Activated naive CD8-positive, alpha-beta T cell treated with anti-CD3 and anti-CD28 coated beads for 36 hours (primary cell): ENCODE data around the gene CFAP53. TPM values are rescaled to one million over a fixed set of nuclear protein-coding genes. Genes with fewer than 3 reads are reported as not detected.
"Not testable (repeated sequence)": the region's sequence is repeated elsewhere in the genome, so short reads cannot be mapped to it uniquely, and the experiment has no call there.

Source experiments
- DNase-seq: peaks from one replicate; pipeline ENCODE4 v3.0.0; 2021
- H3K27ac Mint-ChIP-seq: one replicate; pipeline ENCODE4 v1.8.0; 2022; ENCODE audit warnings: mild to moderate bottlenecking, moderate library complexity, mixed read lengths
- H3K27me3 Mint-ChIP-seq: one replicate; pipeline ENCODE4 v1.8.0; 2022; ENCODE audit warnings: mild to moderate bottlenecking, mixed read lengths
- H3K36me3 Mint-ChIP-seq: one replicate; pipeline ENCODE4 v1.8.0; 2021; ENCODE audit warnings: mild to moderate bottlenecking, mixed read lengths
- H3K4me1 Mint-ChIP-seq: one replicate; pipeline ENCODE4 v1.8.0; 2021; ENCODE audit warnings: mixed read lengths
- H3K4me3 Mint-ChIP-seq: one replicate; pipeline ENCODE4 v1.8.0; 2022; ENCODE audit warnings: mild to moderate bottlenecking, moderate library complexity, mixed read lengths
- H3K9me3 Mint-ChIP-seq: one replicate; pipeline ENCODE4 v1.8.0; 2022; ENCODE audit warnings: mixed read lengths
- total RNA-seq, 2 experiments: library from RNA; stranded (reverse); gene quantifications; one replicate each; pipeline ENCODE4 v1.2.3, GENCODE V29; 2021

CFAP53 gene
- total RNA-seq, 2 experiments from 2014 or later, result 0.14 to 0.54 TPM

GRCh38 chr18:50298443-50299284, 32.4 kb upstream of the CFAP53 start:
- Mint-ChIP-seq H3K36me3 (no peaks in the 10 kb centered on the region), H3K4me1 (peaks cover 7% of the 10 kb centered on the region), H3K9me3 (no peaks in the 10 kb centered on the region), H3K4me3 (peak overlapping the region; percentile 60), H3K27ac (no peak overlapping the region), H3K27me3 (peaks cover 29% of the 10 kb centered on the region)
- no peak for DNase-seq

DNA sequence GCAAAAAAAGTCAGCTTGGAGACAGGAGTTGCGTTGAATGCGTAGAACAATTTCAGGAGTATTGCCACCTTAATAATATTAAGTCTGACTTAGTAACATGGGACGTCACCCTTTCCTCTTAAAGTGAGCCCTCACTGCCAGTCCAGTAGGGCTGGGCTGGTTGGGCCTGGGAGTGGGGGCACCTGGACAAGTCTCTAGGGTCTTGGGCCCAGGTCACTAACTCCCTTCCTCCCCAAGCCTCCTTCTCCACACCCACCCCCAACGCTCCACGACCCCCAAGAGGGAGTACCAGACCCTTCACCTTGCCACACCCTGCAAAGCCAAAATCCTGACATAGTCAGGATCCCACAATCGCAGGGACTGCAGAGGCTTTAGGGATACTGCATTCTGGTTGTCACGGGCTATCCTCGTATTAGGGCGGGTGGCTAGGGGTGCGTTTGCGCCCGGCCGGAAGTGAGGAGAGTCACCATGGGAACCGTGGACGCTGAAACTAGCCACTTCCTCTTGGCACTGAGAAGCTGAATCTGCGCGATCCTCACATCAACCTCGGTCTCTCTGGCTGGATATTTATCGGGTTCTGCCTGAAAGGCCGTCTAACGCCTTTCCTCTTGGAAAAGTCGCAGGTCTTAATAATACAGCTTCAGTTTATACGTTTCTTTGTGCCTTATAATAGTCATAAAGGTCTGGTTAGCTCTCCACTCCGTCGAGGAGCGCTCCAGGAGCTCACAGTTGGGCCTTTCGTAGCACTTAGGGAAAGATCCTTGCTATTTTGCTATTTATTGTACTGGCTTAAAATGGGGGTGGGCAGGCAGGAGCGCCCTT, 31.5 kb upstream of the CFAP53 start:
- no peaks in the 10 kb centered on the region for H3K9me3 Mint-ChIP-seq
- DNase-seq, result peak; percentile 74
- peaks cover 29% of the 10 kb centered on the region for H3K27me3 Mint-ChIP-seq
- peak overlapping the region; percentile 60 for H3K4me3 Mint-ChIP-seq
- H3K4me1 Mint-ChIP-seq, result peaks cover 7% of the 10 kb centered on the region
- no peak overlapping the region for H3K27ac Mint-ChIP-seq
- no peaks in the 10 kb centered on the region for H3K36me3 Mint-ChIP-seq

GRCh38 chr18:50293039-50293438, 26.7 kb upstream of the CFAP53 start:
- DNase-seq, result no peak
- Mint-ChIP-seq H3K27ac (no peak overlapping the region), H3K36me3 (no peaks in the 10 kb centered on the region), H3K4me1 (peaks cover 8% of the 10 kb centered on the region), H3K27me3 (peaks cover 7% of the 10 kb centered on the region), H3K9me3 (no peaks in the 10 kb centered on the region), H3K4me3 (no peak overlapping the region)

- peaks cover 26% of the 10 kb centered on the region for H3K36me3 Mint-ChIP-seq
- peak overlapping the region; percentile 49 for H3K27ac Mint-ChIP-seq
- DNase-seq, result no peak
- peaks cover 17% of the 10 kb centered on the region for H3K4me1 Mint-ChIP-seq
- H3K9me3 Mint-ChIP-seq, result no peaks in the 10 kb centered on the region
- H3K27me3 Mint-ChIP-seq, result no peaks in the 10 kb centered on the region
- H3K4me3 Mint-ChIP-seq, result peak overlapping the region; percentile 65
These were observed 22.8 kb upstream of the CFAP53 start for GRCh38 chr18:50289108-50289443.

GRCh38 chr18:50288348-50289107, 22.2 kb upstream of the CFAP53 start:
- not testable (repeated sequence) for H3K27me3 Mint-ChIP-seq, H3K9me3 Mint-ChIP-seq, DNase-seq
- Mint-ChIP-seq H3K4me1 (peaks cover 21% of the 10 kb centered on the region), H3K36me3 (peaks cover 32% of the 10 kb centered on the region), H3K27ac (peak overlapping the region; percentile 94), H3K4me3 (peak overlapping the region; percentile 95)

DNA sequence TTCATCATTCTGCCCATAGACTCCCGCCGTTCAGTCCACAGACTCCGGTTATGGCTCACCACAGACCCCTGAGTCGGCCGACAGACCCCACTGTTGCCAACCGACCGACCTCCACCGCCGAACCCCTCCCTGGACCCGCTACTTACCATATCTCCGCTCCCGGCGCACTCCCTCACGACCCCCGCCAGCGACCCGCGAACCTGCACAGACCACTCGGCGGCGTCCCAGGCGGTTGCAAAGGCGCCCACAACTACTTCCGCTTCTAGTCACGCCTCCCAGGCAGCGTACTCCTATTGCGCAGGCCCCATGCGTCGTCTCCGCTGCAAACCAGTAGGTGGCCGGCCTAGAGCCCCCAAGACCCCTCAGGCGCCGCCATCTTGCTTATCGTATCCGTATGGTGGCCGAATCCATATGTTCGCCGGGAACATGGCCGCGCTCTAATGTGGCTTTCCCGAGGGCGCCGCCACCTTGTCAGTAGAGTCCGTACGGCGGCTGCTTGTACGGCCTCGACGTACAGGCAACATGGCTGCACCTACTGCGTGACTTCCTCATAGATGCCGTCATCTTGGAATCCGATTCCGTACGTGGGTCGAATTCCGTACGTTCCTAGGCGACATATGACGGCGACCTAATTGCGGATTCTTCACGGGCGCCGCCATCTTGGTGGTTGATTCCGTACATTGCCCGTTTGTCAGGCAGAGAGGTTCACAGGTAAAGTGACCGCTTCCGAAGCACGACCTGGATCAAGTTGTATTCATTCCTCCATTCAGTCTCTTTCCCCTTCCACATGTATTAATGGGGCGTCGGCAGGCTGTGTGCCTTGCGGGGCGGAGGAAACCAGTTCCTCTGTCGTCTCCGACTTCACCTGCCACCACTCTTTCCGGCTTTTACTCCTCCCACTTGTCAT, 21.4 kb upstream of the CFAP53 start, which contains the start of gene CXXC1:
CXXC1 (minus strand) TSS at position 252 of the 907 bp plus-strand sequence; CDS start at position 149, 103 bp downstream.
- H3K9me3 Mint-ChIP-seq, result no peaks in the 10 kb centered on the region
- H3K4me1 Mint-ChIP-seq, result peaks cover 21% of the 10 kb centered on the region
- H3K27me3 Mint-ChIP-seq, result no peaks in the 10 kb centered on the region
- H3K36me3 Mint-ChIP-seq, result peaks cover 37% of the 10 kb centered on the region
- H3K4me3 Mint-ChIP-seq, result peak within 1 kb of the TSS; percentile 95
- peak within 1 kb of the TSS; percentile 94 for H3K27ac Mint-ChIP-seq
- DNase-seq, result peak; percentile 97

- no peak for DNase-seq
- peaks cover 21% of the 10 kb centered on the region for H3K4me1 Mint-ChIP-seq
These were observed 20.7 kb upstream of the CFAP53 start for GRCh38 chr18:50287028-50287440.

DNA sequence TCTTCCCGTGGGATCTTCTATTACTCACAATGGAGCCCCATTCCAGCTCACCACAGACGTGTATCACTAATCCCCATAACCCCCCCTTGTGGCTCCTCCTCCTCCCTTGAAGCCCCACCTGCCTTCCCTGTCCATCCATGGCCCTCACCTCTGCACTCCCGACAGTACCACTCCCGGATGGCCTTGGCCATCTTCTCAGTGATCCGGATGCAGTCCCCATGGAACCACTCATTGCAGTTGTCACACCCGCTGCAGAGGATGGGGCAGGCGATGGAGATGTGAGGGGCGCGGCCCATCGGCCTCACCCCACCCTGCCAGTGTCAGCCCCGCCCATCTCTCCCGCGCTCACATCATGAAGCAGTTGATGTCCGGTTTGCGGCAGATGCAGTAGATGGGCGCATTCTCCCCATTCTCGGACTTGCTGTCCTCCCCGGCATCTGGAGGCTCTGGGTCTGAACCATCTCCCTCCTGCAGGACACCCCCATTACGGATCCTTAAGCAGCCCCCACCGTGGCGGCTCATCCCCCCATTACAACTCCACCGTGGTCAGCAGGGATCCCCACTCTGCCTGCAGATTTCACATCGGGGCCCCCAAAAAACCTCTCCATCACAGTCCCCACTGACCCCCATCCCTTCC, 20.2 kb upstream of the CFAP53 start:
- no peaks in the 10 kb centered on the region for H3K9me3 Mint-ChIP-seq
- no peaks in the 10 kb centered on the region for H3K27me3 Mint-ChIP-seq
- peak; percentile 54 for DNase-seq
- peaks cover 21% of the 10 kb centered on the region for H3K4me1 Mint-ChIP-seq
- H3K36me3 Mint-ChIP-seq, result peaks cover 44% of the 10 kb centered on the region
- peak overlapping the region; percentile 95 for H3K4me3 Mint-ChIP-seq
- peak overlapping the region; percentile 94 for H3K27ac Mint-ChIP-seq

More at GRCh38 chr18:50287028-50287440, 20.7 kb upstream of the CFAP53 start:
- H3K36me3 Mint-ChIP-seq, result peaks cover 43% of the 10 kb centered on the region
- H3K27me3 Mint-ChIP-seq, result no peaks in the 10 kb centered on the region
- H3K4me3 Mint-ChIP-seq, result peak overlapping the region; percentile 95
- no peaks in the 10 kb centered on the region for H3K9me3 Mint-ChIP-seq
- H3K27ac Mint-ChIP-seq, result peak overlapping the region; percentile 94

GRCh38 chr18:50285631-50286321, 19.5 kb upstream of the CFAP53 start:
- H3K9me3 Mint-ChIP-seq, result no peaks in the 10 kb centered on the region
- peak overlapping the region; percentile 95 for H3K4me3 Mint-ChIP-seq
- peaks cover 47% of the 10 kb centered on the region for H3K36me3 Mint-ChIP-seq
- peaks cover 21% of the 10 kb centered on the region for H3K4me1 Mint-ChIP-seq
- no peak for DNase-seq
- H3K27me3 Mint-ChIP-seq, result no peaks in the 10 kb centered on the region
- H3K27ac Mint-ChIP-seq, result peak overlapping the region; percentile 94

GRCh38 chr18:50285071-50285470, 18.8 kb upstream of the CFAP53 start:
- Mint-ChIP-seq H3K4me1 (peaks cover 26% of the 10 kb centered on the region), H3K27ac (no peak overlapping the region), H3K36me3 (peaks cover 54% of the 10 kb centered on the region), H3K27me3 (no peaks in the 10 kb centered on the region), H3K9me3 (no peaks in the 10 kb centered on the region), H3K4me3 (no peak overlapping the region)
- DNase-seq, result no peak

DNA sequence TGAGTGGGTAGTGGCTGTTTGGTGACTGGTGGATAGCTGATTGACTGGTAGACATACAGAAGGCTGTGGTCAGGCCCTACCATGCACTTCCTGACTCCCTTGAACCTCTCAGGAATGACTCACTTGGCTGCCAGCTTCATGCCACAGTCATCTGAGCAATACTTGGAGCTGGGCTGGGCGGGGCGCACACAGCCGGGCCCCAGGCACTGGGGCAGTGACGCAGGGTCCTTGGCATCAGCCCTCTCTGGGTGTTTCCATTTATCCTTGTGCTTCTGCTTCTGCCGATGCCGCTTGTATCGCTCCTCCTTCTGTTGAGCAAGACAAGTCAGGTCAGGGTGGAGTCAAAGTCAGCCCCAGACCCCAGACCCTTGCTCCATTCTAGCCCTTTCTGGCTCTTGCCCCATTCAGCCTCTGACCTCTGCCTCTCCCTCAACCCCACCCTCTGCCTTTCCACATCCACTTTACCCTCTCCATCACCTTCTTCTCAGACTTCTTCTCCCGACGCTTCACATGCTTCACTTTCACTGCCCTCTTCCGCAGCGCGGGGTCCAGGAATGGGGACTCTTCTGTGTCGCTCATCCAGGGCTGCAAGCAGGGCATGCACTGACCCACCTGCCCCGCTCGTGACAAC, 18.1 kb upstream of the CFAP53 start:
- no peak overlapping the region for H3K4me3 Mint-ChIP-seq
- H3K9me3 Mint-ChIP-seq, result no peaks in the 10 kb centered on the region
- H3K4me1 Mint-ChIP-seq, result peaks cover 31% of the 10 kb centered on the region
- H3K27ac Mint-ChIP-seq, result peak overlapping the region; percentile 23
- DNase-seq, result no peak
- no peaks in the 10 kb centered on the region for H3K27me3 Mint-ChIP-seq
- peaks cover 56% of the 10 kb centered on the region for H3K36me3 Mint-ChIP-seq

DNA sequence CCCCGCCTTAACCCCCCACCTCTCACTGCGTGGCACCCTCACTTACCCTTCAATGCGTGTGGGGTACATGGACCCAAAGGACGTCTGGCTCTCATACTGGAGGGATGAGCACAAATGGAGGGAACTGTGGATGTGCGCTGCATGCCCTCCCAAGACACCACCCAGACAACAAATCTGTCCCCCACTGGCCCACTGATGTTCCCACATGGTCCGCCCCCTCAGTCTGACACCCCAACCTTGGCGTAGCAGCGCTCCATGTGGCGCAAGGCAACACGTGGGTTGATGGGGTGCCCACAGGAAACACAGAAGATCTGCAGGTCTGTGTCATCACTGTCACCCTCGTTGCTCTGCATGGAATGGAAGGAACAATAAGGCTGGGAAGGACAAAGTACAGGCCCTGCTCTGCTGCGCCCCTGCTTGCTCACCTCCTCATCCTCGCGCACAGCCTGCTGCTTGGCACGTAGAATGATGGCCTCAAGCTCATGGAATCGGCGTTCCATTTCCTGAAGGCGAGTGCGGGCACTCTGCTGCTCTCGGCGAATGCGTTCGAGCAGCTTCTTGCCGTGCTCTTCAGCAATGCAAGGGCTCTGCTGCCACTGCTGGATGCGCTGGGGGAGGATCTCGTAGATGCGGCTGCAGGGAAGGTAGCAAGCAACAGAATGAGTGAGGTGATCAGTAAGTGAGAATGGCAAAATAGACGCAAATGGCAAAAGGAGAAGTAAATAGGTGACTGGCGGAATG, 17.3 kb upstream of the CFAP53 start:
- peak overlapping the region; percentile 9 for H3K4me3 Mint-ChIP-seq
- no peaks in the 10 kb centered on the region for H3K9me3 Mint-ChIP-seq
- no peak for DNase-seq
- peaks cover 60% of the 10 kb centered on the region for H3K36me3 Mint-ChIP-seq
- H3K27me3 Mint-ChIP-seq, result no peaks in the 10 kb centered on the region
- H3K27ac Mint-ChIP-seq, result peak overlapping the region; percentile 23
- H3K4me1 Mint-ChIP-seq, result peaks cover 35% of the 10 kb centered on the region
